ENCODE data around the gene MPV17. TPM values are rescaled to one million over a fixed set of nuclear protein-coding genes. Genes with fewer than 3 reads are reported as not detected.

MPV17 gene
- total and polyA plus RNA-seq, 2 of the 13 experiments (the other 11 are each of a cell fraction or from before 2014, with no cell fraction given) = 48.9 to 129 TPM

DNA sequence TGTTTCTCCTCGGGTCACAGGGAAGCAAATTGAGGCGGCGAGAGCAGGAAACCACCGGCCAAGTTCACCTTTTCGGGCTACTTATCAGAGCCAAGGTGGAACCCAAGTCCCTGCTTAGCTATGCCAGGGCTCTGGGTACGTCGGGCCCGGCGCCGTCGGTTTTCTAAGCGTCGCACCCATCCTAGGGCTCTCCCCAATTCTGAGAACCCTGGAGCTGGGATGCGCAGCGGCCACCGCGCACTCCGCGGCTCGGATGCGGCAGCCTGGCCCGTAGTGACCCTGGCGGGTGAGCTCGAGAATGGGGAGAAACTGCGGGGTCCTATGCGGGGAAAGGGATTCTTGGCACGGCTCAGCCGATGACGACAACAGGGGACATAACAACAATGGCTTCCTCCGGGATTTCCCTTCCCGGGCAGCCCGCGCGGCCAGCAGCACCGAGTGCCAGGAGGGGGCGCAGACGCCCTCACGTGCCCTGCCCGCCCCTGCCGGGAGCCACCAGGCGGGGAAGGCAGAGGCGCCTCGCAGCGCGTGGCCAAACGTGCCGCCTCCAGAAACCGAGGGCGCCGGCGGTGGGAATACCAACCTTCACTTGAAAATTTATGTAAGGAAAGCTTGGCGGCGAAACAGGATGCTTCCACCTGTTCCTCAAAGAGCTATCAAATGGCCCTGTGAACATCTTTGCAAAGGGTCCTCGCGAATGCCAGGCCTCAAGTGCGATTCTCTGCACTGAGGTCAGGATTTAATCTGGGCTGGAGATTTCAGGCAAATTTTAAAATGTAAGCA lies 58.0 kb downstream of the MPV17 start (continued):
- TF ChIP-seq RFXAP (CRISPR knock-in tag; IDR thresholded peaks at IDR 0.05; ENCODE audit: borderline replicate concordance) (peak; percentile 53; the same call in 1 of the 2 replicates), EZH2 (conservative IDR thresholded peaks at IDR 0.05; ENCODE audit: low read depth, low read length) (peak; percentile 1; the same call in 1 of the 2 replicates), MIER3 (CRISPR knock-in tag; IDR thresholded peaks at IDR 0.05; ENCODE audit: borderline replicate concordance) (0 out of 2 replicates have a peak, but pooled peaks have one; percentile 34), PATZ1 (CRISPR knock-in tag; IDR thresholded peaks at IDR 0.05) (peak; percentile 93), HNRNPH1 (optimal IDR thresholded peaks at IDR 0.05; ENCODE audit: low read depth, low read length) (no peak), ZNF776 (CRISPR knock-in tag; IDR thresholded peaks at IDR 0.05) (peak; percentile 53; the same call in 1 of the 2 replicates), MTA3 (CRISPR knock-in tag; IDR thresholded peaks at IDR 0.05) (no peak), ZNF232 (CRISPR knock-in tag; IDR thresholded peaks at IDR 0.05; ENCODE audit: borderline replicate concordance) (peak; percentile 55; the same call in 1 of the 2 replicates), SAFB2 (CRISPR knock-in tag; IDR thresholded peaks at IDR 0.05; ENCODE audit: borderline replicate concordance, low read depth) (no peak), FOXO1 (CRISPR knock-in tag; IDR thresholded peaks at IDR 0.05) (peak; percentile 55; the same call in 1 of the 2 replicates), GATAD2A (CRISPR knock-in tag; IDR thresholded peaks at IDR 0.05) (no peak), ZNF772 (CRISPR knock-in tag; IDR thresholded peaks at IDR 0.05) (peak; percentile 55; the same call in 1 of the 2 replicates), ZNF589 (CRISPR knock-in tag; conservative IDR thresholded peaks at IDR 0.05) (0 out of 2 replicates have a peak, but pooled peaks have one; percentile 29), ZSCAN30 (CRISPR knock-in tag; IDR thresholded peaks at IDR 0.05) (no peak)
- TF ChIP-seq, protein P1, sequence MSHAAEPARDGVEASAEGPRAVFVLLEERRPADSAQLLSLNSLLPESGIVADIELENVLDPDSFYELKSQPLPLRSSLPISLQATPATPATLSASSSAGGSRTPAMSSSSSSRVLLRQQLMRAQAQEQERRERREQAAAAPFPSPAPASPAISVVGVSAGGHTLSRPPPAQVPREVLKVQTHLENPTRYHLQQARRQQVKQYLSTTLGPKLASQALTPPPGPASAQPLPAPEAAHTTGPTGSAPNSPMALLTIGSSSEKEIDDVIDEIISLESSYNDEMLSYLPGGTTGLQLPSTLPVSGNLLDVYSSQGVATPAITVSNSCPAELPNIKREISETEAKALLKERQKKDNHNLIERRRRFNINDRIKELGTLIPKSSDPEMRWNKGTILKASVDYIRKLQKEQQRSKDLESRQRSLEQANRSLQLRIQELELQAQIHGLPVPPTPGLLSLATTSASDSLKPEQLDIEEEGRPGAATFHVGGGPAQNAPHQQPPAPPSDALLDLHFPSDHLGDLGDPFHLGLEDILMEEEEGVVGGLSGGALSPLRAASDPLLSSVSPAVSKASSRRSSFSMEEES (CRISPR knock-in tag; IDR thresholded peaks at IDR 0.05) = peak; percentile 86
- TF ChIP-seq, protein P2, sequence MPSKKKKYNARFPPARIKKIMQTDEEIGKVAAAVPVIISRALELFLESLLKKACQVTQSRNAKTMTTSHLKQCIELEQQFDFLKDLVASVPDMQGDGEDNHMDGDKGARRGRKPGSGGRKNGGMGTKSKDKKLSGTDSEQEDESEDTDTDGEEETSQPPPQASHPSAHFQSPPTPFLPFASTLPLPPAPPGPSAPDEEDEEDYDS (CRISPR knock-in tag; IDR thresholded peaks at IDR 0.05) = peak; percentile 29; the same call in 1 of the 2 replicates
- TF ChIP-seq, protein P3, sequence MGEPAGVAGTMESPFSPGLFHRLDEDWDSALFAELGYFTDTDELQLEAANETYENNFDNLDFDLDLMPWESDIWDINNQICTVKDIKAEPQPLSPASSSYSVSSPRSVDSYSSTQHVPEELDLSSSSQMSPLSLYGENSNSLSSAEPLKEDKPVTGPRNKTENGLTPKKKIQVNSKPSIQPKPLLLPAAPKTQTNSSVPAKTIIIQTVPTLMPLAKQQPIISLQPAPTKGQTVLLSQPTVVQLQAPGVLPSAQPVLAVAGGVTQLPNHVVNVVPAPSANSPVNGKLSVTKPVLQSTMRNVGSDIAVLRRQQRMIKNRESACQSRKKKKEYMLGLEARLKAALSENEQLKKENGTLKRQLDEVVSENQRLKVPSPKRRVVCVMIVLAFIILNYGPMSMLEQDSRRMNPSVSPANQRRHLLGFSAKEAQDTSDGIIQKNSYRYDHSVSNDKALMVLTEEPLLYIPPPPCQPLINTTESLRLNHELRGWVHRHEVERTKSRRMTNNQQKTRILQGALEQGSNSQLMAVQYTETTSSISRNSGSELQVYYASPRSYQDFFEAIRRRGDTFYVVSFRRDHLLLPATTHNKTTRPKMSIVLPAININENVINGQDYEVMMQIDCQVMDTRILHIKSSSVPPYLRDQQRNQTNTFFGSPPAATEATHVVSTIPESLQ (CRISPR knock-in tag; conservative IDR thresholded peaks at IDR 0.05) = 0 out of 2 replicates have a peak, but pooled peaks have one; percentile 75
- TF ChIP-seq, protein P4, sequence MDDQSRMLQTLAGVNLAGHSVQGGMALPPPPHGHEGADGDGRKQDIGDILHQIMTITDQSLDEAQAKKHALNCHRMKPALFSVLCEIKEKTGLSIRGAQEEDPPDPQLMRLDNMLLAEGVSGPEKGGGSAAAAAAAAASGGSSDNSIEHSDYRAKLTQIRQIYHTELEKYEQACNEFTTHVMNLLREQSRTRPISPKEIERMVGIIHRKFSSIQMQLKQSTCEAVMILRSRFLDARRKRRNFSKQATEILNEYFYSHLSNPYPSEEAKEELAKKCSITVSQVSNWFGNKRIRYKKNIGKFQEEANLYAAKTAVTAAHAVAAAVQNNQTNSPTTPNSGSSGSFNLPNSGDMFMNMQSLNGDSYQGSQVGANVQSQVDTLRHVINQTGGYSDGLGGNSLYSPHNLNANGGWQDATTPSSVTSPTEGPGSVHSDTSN (CRISPR knock-in tag; IDR thresholded peaks at IDR 0.05; ENCODE audit: borderline replicate concordance) = 0 out of 2 replicates have a peak, but pooled peaks have one; percentile 40
- TF ChIP-seq, protein P5, sequence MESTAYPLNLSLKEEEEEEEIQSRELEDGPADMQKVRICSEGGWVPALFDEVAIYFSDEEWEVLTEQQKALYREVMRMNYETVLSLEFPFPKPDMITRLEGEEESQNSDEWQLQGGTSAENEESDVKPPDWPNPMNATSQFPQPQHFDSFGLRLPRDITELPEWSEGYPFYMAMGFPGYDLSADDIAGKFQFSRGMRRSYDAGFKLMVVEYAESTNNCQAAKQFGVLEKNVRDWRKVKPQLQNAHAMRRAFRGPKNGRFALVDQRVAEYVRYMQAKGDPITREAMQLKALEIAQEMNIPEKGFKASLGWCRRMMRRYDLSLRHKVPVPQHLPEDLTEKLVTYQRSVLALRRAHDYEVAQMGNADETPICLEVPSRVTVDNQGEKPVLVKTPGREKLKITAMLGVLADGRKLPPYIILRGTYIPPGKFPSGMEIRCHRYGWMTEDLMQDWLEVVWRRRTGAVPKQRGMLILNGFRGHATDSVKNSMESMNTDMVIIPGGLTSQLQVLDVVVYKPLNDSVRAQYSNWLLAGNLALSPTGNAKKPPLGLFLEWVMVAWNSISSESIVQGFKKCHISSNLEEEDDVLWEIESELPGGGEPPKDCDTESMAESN (CRISPR knock-in tag; conservative IDR thresholded peaks at IDR 0.05) = peak; percentile 83; the same call in 1 of the 2 replicates

Data from HepG2 (cell line).